HG02943 (cell line): Measurements from ENCODE around the gene PFKP.

ENCODE experiments used
- ATAC-seq: cut with Tn5 transposase; IDR thresholded peaks from one replicate; pipeline ENCODE4 v1.9.1; 2021; ENCODE audit warnings: mild to moderate bottlenecking, low read depth, moderate library complexity; ENCODE audit not compliant: unreplicated experiment

PFKP gene

GRCh38 chr10:3109633-3110032 lies 42.3 kb downstream of the PFKP start:
- ATAC-seq = no peak

GRCh38 chr10:3110782-3111620 lies 43.7 kb downstream of the PFKP start:
- ATAC-seq = no peak

GRCh38 chr10:3111621-3112163 lies 44.3 kb downstream of the PFKP start:
- ATAC-seq = no peak

GRCh38 chr10:3113343-3113720 lies 46.0 kb downstream of the PFKP start:
- no peak for ATAC-seq

GRCh38 chr10:3115685-3116084 lies 48.3 kb downstream of the PFKP start:
- ATAC-seq = no peak

- no peak for ATAC-seq
These were observed 49.3 kb downstream of the PFKP start for GRCh38 chr10:3116508-3117100.

- no peak for ATAC-seq
These were observed 50.1 kb downstream of the PFKP start for GRCh38 chr10:3117486-3117885.

GRCh38 chr10:3118641-3119091 lies 51.3 kb downstream of the PFKP start:
- no peak for ATAC-seq

- ATAC-seq = no peak
These were observed 52.6 kb downstream of the PFKP start for GRCh38 chr10:3119796-3120459.

GRCh38 chr10:3122034-3122433 lies 54.7 kb downstream of the PFKP start:
- ATAC-seq = no peak

GRCh38 chr10:3122486-3123205 lies 55.3 kb downstream of the PFKP start:
- no peak for ATAC-seq

- no peak for ATAC-seq
These were observed 56.4 kb downstream of the PFKP start for GRCh38 chr10:3123571-3124411.

- no peak for ATAC-seq
These were observed 57.2 kb downstream of the PFKP start for GRCh38 chr10:3124412-3125175.

GRCh38 chr10:3125527-3126170 lies 58.3 kb downstream of the PFKP start:
- no peak for ATAC-seq

- ATAC-seq = no peak
These were observed 58.9 kb downstream of the PFKP start for GRCh38 chr10:3126249-3126648.

GRCh38 chr10:3126741-3127346 lies 59.5 kb downstream of the PFKP start:
- ATAC-seq = no peak

GRCh38 chr10:3127921-3128320 lies 60.6 kb downstream of the PFKP start:
- no peak for ATAC-seq
